HUDEP-2 (cell line): ENCODE results near the gene LAG3.

Experiments used
- DNase-seq, 76 experiments: peaks; one replicate each; lab custom pipeline; 2025; ENCODE audit not compliant: unreplicated experiment in 76 of 76; lab: John Stamatoyannopoulos, UW

LAG3 gene

DNA sequence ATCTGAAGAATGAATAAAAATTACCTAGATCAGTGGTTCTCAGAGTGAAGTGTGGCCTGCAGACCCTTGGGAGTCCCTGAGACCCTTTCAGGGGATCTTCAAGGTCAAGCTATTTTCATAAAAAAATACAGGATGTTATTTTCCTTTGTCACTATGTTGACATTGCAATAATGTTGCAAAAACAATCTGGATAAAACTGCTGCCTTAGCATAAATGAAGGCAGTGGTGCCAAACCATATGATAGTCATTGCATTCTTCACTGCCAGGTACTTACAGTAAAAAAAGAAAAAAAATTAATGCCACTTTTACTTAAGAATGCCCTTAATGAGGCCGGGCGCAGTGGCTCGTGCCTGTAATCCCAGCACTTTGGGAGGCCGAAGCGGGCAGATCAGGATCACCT lies 15.0 kb downstream of the LAG3 start:
- DNase-seq, result no peak

DNA sequence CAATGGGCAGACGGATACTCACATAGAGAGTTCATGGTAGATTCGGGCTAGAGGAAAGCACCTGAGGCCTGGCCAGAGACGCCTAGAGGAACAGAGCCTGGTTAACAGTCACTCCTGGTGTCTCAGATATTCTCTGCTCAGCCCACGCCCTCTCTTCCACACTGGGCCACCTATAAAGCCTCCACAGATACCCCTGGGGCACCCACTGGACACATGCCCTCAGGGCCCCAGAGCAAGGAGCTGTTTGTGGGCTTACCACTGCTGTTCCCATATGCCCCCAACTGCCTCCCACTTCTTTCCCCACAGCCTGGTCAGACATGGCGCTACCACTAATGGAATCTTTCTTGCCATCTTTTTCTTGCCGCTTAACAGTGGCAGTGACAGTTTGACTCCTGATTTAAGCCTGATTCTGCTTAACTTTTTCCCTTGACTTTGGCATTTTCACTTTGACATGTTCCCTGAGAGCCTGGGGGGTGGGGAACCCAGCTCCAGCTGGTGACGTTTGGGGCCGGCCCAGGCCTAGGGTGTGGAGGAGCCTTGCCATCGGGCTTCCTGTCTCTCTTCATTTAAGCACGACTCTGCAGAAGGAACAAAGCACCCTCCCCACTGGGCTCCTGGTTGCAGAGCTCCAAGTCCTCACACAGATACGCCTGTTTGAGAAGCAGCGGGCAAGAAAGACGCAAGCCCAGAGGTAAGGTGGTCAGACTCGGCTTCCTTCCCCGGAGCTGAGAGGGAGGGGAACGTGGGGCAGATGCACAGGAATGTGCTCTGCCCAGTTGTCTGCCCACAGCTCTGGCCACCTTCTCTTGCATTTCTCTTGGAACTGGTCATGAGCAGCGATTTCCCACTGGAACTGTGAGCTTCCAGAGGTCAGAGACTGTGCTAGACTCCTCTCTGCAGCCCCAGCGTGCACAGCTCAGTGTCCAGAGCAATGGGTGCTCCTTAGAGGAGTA lies 16.9 kb downstream of the LAG3 start, which contains the start of gene CD4:
Gene CD4 (plus strand): TSS at position 557 of the 953 bp plus-strand sequence. CDS start 10,611 bp downstream, outside the sequence.
- DNase-seq, result no peak

- DNase-seq, result no peak
These were observed 18.3 kb downstream of the LAG3 start for GRCh38 chr12:6790496-6791150.

- DNase-seq, result no peak
These were observed 19.7 kb downstream of the LAG3 start for GRCh38 chr12:6791931-6792520.

DNA sequence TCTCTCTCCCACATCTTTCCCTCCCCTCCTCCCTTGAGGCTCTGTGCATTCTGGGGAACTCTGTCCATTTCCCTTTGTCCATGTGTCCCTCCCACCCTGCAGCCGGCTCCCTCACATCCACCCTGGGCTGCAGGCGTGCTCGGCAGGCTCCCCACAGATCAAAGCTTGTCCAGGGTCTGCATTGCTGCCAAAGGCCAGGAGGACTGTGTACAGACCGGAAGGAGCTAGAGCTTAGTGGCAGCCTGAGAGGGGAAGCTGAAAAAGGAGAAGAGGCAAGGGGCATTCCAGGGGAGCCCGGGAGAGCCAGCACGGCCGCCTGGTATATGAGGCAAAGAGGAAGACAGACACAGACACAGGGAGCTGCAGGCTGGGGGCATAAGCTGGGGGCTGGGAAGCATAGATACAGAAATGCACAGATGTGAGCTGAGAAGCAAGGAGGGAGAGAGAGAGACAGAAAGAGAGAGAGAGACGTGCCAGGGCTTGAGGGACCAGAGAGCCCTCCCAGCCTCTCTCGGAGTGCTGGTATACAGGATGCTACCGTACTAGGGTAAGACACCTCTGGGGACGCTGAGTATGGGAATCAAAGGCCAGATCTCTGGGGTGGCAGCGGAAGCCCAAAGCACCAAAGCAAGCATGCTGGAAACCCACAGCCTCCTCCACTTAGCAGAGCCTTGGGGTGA lies 20.3 kb downstream of the LAG3 start:
- no peak for DNase-seq

- no peak for DNase-seq
These were observed 22.8 kb downstream of the LAG3 start for GRCh38 chr12:6795088-6795487.

GRCh38 chr12:6796576-6796975 lies 24.3 kb downstream of the LAG3 start:
- DNase-seq, result no peak

- DNase-seq, result no peak
These were observed 26.8 kb downstream of the LAG3 start for GRCh38 chr12:6799147-6799546.

GRCh38 chr12:6807170-6807569 lies 34.9 kb downstream of the LAG3 start:
- no peak for DNase-seq

DNA sequence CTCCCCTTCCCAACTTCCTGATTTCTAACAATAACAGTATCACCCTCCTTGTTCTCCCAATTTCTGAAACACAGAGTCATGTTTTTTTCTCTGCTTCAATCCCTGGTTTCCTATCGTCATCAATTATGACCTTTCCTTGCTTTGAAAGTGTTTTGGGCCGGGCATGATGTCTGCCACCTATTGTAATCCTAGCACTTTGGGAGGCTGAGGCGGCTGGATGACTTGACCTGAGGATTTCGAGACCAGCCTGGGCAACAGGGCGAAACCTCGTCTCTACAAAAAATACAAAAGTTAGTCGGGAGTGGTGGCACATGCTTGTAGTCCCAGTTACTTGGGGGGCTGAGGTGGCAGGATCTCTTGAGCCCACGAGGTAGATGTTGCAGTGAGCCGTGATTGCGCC lies 36.7 kb downstream of the LAG3 start:
- DNase-seq, result no peak

- DNase-seq, result no peak
These were observed 38.4 kb downstream of the LAG3 start for GRCh38 chr12:6810758-6811157.

DNA sequence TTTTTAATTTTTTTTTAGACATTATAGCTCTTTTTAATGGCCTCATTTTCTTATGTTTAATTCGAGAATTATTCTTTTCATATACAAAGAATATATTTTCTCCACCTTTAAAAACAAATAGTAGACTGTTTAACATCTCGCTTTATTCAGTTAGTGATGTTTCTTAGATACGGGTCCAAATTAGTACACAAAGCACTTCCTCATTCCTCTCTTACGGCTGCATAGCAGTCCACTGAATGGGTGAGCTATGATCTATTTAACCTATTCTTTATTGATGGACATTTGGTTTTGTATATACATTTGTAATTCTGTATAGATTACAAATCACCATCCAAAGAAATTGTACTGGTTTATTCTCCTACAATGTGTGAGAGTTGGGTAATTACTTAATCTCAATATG lies 41.0 kb downstream of the LAG3 start:
- no peak for DNase-seq

DNA sequence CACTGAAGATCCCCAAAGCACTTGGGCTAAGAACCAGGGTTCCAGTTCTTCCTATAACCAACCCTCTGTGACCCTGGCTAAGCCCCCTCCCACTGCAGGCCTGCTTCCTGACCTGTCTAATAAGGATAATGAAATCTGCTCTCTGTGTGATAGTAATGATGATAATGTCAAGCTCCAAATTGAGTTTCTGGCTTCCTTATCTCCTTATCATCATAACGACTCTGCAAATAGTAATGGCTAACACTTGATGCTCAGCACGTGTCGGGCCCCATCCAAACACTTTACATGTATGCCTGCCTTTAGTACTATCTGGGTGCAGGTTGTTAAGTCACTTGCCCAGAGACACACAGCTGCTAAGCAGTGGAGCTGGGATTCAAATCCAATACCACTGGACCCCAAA lies 44.3 kb downstream of the LAG3 start:
- no peak for DNase-seq

- DNase-seq, result no peak
These were observed 44.8 kb downstream of the LAG3 start for GRCh38 chr12:6817098-6817497.

GRCh38 chr12:6817662-6818157 lies 45.4 kb downstream of the LAG3 start:
- DNase-seq, result no peak

- DNase-seq, result no peak
These were observed 45.9 kb downstream of the LAG3 start for GRCh38 chr12:6818222-6818621.

DNA sequence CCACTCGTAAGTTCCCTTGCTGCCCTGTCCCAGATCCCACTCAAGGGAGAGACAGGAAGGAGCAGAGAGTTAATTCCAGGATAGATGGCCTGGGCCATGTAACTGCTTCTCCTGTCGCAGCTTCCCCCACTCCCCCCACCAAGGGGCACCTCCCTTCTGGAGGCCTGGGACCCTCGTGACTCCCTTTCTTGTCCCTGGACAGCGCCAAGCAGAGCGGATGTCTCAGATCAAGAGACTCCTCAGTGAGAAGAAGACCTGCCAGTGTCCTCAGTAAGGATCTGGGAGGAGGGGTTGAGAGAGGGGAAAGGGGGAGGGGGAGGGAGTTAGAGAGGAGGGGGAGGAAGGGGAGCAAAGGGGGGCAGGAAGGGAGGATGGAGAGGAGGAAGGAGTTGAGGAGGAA lies 46.3 kb downstream of the LAG3 start:
- no peak for DNase-seq

DNA sequence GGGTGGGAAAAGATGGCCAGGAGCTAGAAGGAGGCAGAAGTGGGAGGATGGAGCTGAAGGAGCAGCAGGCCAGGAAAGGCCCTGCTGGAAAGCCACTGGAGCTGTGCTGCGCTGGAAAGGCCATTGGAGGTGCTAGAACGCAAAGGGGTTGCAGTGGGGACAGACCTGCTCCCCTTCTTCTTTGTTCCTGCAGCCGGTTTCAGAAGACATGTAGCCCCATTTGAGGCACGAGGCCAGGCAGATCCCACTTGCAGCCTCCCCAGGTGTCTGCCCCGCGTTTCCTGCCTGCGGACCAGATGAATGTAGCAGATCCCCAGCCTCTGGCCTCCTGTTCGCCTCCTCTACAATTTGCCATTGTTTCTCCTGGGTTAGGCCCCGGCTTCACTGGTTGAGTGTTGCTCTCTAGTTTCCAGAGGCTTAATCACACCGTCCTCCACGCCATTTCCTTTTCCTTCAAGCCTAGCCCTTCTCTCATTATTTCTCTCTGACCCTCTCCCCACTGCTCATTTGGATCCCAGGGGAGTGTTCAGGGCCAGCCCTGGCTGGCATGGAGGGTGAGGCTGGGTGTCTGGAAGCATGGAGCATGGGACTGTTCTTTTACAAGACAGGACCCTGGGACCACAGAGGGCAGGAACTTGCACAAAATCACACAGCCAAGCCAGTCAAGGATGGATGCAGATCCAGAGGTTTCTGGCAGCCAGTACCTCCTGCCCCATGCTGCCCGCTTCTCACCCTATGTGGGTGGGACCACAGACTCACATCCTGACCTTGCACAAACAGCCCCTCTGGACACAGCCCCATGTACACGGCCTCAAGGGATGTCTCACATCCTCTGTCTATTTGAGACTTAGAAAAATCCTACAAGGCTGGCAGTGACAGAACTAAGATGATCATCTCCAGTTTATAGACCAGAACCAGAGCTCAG lies 47.0 kb downstream of the LAG3 start:
- no peak for DNase-seq

DNA sequence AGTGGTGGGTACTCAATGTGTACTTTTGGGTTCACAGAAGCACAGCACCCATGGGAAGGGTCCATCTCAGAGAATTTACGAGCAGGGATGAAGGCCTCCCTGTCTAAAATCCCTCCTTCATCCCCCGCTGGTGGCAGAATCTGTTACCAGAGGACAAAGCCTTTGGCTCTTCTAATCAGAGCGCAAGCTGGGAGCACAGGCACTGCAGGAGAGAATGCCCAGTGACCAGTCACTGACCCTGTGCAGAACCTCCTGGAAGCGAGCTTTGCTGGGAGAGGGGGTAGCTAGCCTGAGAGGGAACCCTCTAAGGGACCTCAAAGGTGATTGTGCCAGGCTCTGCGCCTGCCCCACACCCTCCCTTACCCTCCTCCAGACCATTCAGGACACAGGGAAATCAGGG lies 47.8 kb downstream of the LAG3 start:
- no peak for DNase-seq
